GM21390 (cell line): ENCODE results near the gene MAN2A1.
A peak's percentile ranks its signal among the peaks of the same experiment; 100 is the strongest.

Experiments
- ATAC-seq: cut with Tn5 transposase; IDR thresholded peaks from one replicate; pipeline ENCODE4 v1.9.1; 2021; ENCODE audit not compliant: unreplicated experiment

The MAN2A1 gene

DNA sequence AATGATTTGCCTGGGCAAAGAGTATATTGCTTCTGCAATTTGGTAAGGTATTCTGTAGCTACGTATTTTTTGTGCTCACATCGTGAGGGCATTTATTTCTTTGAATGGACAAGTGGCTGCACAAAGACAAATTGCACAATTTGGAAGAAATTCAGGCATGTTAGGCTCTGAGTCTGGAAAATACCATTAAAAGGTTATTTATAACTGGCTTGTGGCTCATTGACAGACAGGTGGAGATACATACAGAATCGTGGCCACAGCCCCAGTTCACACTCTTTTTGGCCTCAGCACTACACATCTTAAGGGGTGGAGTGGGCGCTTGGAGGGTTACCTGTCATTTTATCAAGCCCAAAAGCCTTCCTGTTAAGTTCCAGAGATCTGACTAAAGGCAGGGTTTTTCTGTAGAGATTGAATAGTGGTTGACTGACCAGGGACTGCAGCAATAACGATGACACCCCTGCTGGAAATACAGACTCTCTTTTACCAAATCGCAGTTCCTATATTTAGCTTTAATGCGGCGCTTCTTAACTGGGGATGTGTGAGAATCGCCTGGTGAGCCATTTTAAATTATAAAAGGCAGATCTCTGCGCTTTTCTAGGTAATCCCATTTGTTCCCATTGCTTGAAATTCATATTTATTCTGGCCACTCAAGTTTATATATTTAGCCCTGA is 14.7 kb downstream of the MAN2A1 start:
- no peak for ATAC-seq

DNA sequence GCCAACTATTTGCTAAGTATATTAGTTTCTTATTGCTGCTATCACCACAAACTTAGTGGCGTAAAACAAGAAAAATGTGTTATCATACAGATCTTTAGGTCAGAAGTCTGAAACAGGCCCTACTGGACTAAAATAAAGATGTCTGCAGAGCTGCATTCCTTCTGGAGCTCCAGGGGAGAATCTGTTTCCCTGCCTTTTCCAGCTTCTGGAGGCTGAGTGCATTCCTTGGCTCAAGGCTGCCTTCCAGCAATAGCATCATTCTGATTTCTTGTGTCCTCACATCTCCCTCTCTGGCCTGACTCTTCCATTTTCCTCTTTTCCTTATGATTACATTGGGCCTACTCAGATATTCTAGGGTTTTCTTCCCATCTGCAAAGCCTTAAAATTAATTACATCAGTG is 15.9 kb downstream of the MAN2A1 start:
- ATAC-seq: no peak

DNA sequence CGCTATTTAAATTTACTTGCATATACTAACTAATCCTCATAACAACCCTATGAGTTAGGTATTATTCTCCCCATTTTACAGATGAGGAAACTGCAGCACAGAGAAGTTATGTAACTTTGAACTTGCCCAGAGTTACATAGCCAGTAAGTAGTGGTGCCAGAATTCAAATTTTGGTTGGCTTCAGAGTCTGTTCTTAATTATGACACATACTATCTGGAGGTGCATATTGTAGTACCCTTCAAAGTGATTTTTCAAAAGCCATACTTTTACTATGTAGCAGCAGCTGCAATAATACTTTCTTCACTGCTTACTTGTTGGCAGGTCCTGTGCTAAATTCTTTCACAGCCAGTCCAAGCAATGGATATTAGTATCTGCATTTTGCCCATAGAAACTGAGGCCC is 16.4 kb downstream of the MAN2A1 start:
- no peak for ATAC-seq

DNA sequence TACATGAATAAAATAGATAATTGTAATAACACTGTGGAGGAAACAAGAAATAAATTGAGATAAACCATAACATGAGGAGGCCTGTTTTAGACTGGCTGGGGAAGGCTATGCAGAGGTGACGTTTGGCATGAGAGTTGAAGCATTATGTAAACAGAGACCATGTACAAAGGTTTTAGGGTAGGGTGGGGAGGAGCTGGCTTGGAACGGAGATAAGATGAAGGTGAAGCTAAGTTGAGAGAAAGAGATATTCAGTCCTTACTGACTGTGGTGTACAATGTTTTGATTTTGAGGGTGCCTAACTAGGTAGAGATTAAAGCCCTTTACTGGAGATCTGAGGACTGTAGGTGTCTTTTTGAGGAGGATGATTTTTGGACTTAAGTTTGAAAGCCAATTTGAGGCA is 17.8 kb downstream of the MAN2A1 start:
- ATAC-seq: no peak

DNA sequence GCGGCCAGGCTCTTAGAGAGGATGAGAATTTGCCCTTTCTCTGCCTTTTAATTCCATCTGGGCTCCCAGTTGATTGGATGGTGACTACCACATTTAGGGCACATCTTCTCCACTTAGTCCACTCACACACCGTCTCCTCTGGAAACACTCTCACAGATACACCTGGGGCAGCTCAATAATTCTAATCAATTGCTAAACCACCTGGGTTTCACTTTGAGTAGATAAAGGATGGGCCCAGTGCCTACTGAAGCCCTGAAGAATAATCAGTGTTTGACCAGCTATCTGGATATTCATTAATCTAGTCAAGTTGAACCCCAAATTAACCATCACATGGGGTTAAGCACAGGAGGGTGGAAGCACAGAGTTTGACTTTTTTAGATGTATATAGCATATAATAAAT is 19.1 kb downstream of the MAN2A1 start:
- no peak for ATAC-seq

DNA sequence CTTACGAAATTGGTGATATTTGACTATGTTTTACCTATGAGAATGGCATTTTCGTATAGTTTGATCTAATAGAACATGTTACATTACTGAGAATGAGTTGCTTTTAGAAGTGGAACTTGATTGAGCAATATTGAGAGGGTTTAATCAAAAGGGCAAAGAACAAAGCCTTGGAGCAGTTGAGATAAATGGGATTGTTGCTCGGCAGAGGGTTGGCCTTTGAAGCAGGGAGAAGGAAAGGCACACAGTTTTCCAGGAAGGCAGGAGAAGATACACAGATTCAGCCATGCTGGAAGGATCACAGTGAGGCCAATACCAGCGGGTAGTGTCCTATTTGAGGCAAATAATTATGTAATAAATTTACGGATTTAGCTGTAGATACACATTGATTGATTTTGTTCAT is 19.5 kb downstream of the MAN2A1 start:
- ATAC-seq: no peak

DNA sequence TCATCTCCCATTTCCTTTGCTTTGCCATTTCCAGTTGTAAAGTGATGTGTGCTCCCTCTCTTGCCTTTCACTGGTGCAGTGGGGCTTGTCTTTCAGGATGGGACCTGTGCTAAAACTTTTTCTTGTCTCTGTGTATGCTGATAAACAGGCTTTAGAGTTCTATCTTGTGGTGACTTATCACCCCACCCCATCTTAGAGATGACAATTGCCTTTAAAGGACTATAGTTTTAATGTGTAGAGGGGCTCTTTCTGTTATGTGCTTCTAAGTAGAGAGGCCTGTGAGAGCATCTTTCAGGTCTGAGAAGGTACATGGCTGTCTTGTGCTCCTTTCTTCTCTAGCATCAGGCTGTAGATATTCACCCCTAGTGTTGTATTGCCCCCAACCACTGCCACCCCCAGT is 21.9 kb downstream of the MAN2A1 start:
- ATAC-seq: no peak

DNA sequence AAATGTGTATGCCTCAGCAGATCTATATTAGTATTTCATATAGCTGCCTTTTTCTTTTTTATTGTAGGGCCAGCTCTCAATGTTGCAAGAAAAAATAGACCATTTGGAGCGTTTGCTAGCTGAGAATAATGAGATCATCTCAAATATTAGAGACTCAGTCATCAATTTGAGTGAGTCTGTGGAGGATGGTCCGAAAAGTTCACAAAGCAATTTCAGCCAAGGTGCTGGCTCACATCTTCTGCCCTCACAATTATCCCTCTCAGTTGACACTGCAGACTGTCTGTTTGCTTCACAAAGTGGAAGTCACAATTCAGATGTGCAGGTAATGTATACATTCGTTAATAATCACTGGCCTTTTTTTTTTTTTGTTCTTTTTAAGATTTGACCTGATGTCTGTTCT is 23.7 kb downstream of the MAN2A1 start:
- ATAC-seq: no peak

DNA sequence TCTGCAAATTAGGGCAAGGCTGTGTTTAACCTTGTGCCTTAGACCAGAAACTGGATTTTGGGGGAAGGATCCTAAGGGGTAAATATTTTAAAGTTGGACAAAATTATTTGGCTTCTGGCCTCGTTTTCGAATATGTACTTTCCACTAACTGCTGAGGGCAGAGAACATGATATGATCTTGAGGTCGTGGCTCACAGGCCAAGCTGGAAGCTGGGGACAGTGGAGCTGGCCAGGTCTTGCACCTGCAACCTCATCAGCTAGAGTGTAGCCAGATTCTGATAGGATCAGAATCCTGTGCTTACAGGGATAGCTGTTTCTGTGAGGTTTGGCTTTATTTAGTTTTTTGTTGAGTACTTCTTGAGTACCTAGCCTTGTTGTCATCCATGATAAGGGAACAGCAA is 24.9 kb downstream of the MAN2A1 start:
- ATAC-seq: no peak

DNA sequence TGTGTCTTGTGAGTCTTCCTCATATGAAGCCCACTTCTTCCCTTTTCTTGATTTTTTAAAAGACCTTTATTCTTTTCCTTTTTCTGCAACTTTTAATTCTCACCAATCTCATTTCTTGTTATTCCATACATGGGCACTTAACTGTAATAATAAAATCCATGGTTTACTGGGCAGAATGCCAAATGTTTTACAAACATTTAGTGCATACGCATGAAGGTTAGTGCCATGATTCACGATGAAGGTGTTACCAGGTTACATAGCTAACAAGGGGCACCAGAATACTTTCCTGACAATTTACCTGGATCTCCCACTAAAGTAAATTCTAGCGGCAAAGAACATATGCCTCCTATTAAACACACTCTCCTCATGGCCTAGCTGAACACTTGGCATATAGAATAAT is 28.5 kb downstream of the MAN2A1 start:
- no peak for ATAC-seq

DNA sequence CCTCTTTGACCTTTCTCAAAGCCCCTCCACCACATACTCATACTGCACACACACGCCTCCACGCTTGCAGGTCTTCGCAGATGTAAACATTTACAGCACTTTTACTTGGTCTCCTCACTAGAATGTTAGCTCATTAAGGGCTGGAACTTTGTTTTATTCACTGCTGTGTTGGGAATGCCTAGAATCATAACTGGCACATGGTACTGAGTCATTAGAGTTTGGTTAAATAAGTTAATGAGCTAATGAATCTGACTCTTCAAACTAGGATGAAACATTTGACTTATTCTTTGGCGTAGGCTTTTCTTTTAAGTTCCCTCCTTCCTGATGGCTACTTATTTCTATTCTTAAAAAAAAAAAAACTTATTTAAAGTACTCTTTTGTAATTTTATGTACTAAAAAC is 28.9 kb downstream of the MAN2A1 start:
- no peak for ATAC-seq

DNA sequence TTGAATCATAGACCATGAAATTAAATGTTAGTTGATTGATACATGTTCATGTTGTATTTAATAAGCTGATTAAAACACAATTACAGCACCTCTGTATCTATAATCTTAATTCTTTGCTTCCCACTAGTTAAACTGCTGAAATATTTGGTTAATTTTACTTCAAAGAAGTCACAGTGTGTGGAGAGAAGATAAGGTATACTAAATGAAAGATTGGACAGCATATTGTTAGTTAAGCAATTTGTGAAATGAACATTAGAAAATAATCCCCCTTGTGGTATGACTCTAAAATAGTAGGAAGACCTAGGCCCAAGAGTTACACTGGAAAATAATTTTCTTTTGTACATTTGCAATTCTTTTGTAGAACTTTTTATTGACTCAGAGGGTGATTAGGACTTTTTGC is 30.3 kb downstream of the MAN2A1 start:
- no peak for ATAC-seq

DNA sequence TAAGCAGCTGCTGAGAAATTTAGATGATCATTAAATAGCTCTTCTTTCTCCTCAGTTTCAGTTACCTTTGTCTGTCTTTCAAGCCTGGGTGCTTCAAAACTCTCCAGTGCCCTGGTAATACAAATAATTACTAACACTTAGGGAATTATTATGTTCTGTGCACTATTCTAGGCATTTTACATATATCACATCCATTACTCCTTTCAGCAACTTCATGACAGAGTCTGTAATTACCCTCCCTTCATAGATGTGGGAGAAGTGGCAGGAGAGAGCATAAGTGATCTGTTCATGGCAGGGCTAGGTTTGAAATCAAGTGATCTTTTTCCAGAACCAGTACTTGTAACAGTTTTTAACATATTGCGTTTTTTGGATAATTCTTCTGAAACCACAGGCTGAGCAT is 32.0 kb downstream of the MAN2A1 start:
- ATAC-seq: no peak

DNA sequence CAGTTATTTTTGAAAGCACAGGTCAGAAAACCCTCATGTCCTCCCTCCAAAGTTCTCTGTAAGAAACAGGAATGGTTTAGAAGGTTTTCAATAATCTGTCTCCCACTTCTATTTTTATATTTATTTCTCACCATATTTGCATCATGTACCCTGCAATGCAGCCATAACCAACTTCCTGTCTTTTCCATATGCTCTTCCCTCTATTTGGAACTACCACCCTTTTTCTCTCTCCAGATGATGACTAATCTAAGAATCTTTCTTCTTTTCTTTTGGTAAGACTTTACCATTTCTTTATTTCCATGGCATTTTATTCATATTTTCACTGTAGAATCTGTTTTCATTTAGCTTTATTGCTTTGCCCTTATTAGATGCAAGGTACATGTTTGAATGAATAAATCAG is 33.9 kb downstream of the MAN2A1 start:
- ATAC-seq: no peak

DNA sequence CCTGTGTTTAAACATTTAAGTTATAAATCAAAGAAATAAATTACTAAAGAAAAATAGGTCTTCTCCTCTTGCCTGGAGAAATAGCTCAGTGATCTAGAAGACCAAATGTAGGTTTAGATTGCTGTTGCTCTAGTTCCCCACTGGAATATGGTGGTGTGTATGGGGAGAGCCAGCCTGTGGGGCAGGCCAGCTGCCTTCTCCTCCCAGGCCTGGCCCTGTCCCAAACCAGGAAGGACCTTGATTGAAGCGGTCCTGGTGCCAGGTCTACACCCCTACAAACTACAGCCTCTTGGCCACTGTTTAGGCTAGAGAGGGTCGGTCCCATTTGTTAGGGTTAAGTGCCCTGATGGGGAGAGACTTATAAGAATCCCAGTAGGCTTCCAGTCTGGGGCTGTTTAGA is 35.4 kb downstream of the MAN2A1 start:
- ATAC-seq: no peak

DNA sequence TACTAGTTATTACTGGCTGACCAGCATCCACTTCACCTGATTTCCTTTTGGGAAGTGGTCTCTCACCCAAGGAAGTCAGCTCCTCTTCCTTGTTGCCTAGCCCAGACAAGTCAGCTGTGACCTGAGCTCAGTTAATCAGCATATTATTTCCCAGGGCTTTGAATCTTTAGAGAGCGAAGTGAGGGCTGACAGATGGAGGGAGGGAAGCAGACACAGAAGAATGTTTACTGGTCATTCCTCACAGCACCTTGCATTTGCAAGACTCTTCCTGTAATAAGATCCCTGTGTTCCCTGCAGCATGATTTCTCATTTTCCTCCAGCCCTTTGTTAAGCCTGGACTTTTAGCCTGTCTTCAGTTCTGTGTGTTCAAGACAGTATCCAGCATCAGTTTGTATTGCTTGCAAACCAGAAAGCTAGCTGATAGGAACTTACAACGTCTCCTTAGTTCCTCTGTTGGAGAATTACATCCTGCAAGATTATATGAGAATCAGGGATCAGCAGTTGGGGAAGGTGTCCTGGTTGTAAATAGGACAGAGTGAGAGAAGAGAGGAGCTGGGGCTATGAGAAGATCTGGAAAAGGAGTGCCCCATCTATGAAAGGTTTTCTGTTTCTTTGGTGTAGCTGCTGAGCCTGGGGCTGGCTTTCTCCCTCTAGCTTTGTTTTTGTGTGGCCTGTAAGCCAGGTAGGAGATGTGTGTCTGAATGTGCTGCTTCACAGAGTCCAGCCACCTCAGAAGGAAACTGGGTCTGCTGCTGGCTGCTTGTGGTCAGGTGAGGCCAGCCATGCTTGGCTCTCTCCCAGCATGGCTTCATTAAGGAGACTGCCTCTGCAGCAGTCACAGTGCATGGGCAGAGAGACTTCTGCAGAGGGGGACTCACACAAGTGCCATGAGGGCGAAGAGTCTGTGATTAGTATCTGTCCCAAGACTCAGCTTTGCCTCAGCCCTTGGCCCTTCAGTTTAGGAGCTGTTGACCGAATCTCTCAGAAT is 50.3 kb downstream of the MAN2A1 start:
- peak; percentile 94 for ATAC-seq

DNA sequence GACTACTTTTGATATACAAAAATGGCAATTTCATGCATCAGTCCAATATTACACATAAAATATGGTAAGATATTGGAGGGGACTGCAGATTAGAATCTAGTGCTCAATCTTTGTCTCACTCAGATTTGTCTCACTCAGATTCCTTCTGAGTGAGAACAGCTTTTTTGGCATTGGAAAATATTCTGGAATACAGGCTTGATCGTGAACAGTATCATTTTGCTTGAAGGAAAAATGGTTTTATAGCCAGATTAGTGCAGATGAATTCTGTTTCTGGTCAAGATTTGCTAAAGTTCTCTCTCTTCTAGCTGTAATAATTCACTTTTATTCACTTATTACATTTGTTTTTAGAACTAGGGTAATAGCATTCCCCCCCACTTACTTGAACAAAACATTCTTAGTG is 51.2 kb downstream of the MAN2A1 start:
- ATAC-seq: no peak

DNA sequence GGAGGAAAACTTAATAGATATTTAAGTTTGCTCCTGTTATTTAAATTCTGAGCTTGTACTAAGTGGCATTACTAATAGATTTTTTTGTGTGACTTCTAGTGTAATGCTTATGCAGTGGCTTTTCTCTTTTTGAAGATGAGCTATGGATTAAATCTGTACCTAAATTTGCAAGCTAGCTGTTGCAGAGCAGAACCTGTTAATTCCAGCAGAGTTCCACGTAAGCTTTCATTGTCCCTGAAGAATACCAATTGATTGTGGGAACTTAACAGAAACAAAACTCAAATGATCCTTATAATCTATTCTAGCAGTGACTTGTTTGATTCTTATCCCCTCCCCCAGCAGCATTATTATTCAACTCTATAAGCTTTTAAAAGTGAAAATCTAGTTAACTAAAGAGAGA is 51.7 kb downstream of the MAN2A1 start:
- no peak for ATAC-seq

DNA sequence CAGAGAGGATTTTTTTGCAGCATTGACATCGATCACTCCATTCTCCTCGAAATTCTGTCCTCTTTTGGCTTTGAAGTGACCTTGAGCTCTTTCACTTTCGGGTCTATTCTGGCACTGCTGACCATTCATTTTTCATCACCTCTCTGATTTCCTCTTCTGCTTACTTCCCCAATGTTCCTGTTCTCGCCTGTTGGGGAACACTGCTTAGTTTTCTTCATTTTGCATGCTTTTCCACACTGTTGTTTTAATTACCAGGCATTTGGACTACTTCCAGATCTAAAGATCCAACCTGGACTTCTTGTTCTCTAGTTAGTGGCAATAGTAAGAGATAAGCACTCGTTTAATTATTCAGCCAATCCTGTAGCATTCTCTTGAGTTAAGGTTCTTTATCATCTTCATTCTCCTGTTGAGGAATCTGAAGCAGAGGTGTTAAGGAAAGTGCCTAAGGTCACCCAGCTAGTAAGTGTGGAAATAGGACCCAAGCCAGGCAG is 53.4 kb downstream of the MAN2A1 start:
- no peak for ATAC-seq

DNA sequence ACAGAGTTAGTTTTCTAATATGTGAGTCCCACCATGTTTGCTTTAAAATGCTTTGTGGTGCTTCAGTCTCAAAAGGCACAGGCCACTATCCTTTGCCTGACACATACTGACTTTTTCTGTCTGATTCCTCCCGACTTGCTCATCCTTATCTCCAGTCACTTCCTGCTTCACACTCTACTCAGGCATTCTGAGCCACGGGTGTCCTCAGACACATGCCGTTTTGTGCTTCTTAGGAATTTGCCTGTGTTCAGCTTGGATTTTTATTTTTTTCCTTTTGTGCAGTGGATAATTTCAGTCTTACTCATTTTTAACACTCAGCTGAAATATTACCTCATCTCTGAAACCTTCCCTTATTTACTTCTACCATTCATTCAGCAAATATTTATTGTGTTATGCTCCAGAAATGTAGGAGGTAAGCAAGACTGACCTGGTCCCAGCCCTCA is 54.1 kb downstream of the MAN2A1 start:
- no peak for ATAC-seq

DNA sequence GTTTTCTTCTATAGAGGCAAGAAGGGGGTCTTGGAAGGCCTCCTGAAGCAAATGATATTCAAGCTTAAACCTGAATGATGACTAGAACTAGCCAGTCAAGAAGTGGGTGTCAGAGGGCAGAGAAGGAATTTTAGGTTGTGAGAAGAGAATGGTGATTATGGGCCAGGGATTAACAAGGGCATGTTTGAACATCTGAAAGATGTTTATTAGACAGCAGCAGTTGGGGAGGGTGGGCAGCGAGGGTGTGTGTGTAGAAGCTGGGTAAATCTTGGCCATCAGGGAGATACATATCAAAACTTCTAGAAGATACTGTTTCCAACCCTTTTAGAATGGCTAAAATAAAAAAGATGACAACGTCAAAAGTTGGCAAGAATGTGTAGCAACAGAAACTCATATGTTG is 54.5 kb downstream of the MAN2A1 start:
- ATAC-seq: no peak

DNA sequence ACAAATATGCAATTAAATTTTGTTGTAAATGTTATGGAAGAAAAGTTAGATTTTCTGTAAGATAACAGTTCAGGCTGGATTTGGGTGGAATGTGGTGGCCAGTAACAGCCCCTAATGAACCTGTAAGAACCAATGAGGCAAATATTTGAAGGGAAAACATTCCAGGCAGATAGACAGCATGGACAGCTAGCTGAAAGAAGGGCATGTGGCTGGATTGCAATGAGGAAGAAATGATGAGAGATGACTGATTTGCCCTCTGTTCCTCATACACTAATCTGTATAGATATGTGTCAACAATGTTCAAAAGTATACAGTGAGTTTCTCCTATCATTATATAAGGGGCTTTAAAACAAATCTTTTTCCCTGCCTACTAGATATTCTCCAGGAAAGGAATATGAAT is 58.8 kb downstream of the MAN2A1 start:
- no peak for ATAC-seq
